ENCODE measurements around the gene CLDN6. TPM values are rescaled to one million over a fixed set of nuclear protein-coding genes. Genes with fewer than 3 reads are reported as not detected.

CLDN6 gene
- total and polyA plus RNA-seq, 2 of the 13 experiments (the other 11 are each of a cell fraction or from before 2014, with no cell fraction given): 5.9 to 7.6 TPM

DNA sequence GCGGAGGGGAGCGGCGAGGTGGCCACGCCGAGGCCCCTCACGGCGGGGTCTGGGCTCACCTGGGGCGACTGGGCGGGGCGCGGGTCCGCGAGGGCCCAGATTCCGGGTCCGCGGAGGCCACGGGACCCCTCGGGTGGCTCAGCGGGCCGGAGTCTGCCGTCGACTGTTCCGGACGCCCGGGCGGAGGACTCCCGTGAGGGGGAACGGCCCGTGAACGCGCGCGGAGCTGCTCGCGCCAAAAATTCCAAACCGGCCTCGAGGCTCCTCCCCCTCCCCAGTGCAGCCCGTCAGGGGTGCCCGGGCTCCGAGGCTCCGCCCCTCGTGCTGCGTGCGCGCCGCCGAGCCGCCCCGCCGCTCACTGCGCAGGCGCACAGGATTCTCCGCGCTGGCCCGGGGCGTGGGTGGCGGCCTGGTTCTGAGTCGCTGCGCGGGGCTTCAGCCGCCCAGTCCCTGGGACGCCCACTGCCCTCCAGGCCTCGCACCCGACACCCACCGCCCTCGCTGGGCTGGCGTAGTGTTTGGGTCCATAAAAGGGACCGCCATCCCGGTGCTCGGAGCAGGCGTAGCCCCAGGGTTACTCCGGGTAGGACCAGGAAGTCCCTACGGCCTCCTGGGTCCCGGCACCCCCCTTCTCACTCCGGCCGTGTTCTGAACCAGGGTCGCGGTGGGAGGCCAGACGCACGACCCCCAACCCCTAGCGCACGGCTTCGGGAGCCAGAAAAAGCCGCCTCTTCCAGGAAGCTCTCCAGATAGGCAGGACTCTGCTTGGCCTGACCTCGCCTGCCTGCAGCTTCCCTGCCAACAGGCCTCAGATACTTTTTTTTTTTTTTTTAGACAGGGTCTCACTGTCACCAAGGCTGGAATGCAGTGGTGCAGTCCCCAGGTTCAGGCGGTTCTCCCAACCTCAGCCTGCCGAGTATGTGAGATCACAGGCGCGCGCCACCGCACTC lies 37.5 kb downstream of the CLDN6 start, which contains the start of gene PKMYT1 (continued):
- TF ChIP-seq, protein P1, sequence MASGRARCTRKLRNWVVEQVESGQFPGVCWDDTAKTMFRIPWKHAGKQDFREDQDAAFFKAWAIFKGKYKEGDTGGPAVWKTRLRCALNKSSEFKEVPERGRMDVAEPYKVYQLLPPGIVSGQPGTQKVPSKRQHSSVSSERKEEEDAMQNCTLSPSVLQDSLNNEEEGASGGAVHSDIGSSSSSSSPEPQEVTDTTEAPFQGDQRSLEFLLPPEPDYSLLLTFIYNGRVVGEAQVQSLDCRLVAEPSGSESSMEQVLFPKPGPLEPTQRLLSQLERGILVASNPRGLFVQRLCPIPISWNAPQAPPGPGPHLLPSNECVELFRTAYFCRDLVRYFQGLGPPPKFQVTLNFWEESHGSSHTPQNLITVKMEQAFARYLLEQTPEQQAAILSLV (CRISPR knock-in tag; IDR thresholded peaks at IDR 0.05; ENCODE audit: borderline replicate concordance): peak; percentile 30; the same call in 1 of the 2 replicates
- TF ChIP-seq, protein P2, sequence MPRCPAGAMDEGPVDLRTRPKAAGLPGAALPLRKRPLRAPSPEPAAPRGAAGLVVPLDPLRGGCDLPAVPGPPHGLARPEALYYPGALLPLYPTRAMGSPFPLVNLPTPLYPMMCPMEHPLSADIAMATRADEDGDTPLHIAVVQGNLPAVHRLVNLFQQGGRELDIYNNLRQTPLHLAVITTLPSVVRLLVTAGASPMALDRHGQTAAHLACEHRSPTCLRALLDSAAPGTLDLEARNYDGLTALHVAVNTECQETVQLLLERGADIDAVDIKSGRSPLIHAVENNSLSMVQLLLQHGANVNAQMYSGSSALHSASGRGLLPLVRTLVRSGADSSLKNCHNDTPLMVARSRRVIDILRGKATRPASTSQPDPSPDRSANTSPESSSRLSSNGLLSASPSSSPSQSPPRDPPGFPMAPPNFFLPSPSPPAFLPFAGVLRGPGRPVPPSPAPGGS (CRISPR knock-in tag; IDR thresholded peaks at IDR 0.05): peak; percentile 83; the same call in 1 of the 2 replicates
- TF ChIP-seq RXRB (CRISPR knock-in tag; IDR thresholded peaks at IDR 0.05; ENCODE audit: borderline replicate concordance) (no peak), REPIN1 (CRISPR knock-in tag; IDR thresholded peaks at IDR 0.05; ENCODE audit: borderline replicate concordance, low read depth) (no peak), ZNF180 (CRISPR knock-in tag; IDR thresholded peaks at IDR 0.05; ENCODE audit: borderline replicate concordance, low read depth) (no peak), SOX5 (CRISPR knock-in tag; IDR thresholded peaks at IDR 0.05; ENCODE audit: borderline replicate concordance) (peak; percentile 19; the same call in 1 of the 2 replicates), MTA3 (CRISPR knock-in tag; IDR thresholded peaks at IDR 0.05) (no peak), ZNF883 (CRISPR knock-in tag; IDR thresholded peaks at IDR 0.05; ENCODE audit: not compliant biosample characterization) (no peak), SP4 (CRISPR knock-in tag; IDR thresholded peaks at IDR 0.05) (peak; percentile 91), ZNF660 (CRISPR knock-in tag; IDR thresholded peaks at IDR 0.05; ENCODE audit: borderline replicate concordance, low read depth) (no peak)
- TF ChIP-seq, protein P3, sequence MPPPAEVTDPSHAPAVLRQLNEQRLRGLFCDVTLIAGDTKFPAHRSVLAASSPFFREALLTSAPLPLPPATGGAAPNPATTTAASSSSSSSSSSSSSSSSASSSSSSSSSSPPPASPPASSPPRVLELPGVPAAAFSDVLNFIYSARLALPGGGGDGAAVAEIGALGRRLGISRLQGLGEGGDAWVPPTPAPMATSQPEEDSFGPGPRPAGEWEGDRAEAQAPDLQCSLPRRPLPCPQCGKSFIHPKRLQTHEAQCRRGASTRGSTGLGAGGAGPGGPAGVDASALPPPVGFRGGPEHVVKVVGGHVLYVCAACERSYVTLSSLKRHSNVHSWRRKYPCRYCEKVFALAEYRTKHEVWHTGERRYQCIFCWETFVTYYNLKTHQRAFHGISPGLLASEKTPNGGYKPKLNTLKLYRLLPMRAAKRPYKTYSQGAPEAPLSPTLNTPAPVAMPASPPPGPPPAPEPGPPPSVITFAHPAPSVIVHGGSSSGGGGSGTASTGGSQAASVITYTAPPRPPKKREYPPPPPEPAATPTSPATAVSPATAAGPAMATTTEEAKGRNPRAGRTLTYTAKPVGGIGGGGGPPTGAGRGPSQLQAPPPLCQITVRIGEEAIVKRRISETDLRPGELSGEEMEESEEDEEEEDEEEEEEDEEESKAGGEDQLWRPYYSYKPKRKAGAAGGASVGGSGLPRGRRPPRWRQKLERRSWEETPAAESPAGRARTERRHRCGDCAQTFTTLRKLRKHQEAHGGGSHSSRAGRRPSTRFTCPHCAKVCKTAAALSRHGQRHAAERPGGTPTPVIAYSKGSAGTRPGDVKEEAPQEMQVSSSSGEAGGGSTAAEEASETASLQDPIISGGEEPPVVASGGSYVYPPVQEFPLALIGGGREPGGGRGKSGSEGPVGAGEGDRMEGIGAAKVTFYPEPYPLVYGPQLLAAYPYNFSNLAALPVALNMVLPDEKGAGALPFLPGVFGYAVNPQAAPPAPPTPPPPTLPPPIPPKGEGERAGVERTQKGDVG (CRISPR knock-in tag; IDR thresholded peaks at IDR 0.05; ENCODE audit: borderline replicate concordance): no peak
- TF ChIP-seq, protein P4, sequence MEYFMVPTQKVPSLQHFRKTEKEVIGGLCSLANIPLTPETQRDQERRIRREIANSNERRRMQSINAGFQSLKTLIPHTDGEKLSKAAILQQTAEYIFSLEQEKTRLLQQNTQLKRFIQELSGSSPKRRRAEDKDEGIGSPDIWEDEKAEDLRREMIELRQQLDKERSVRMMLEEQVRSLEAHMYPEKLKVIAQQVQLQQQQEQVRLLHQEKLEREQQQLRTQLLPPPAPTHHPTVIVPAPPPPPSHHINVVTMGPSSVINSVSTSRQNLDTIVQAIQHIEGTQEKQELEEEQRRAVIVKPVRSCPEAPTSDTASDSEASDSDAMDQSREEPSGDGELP (IDR thresholded peaks at IDR 0.05; ENCODE audit: borderline replicate concordance, low read depth): 0 out of 2 replicates have a peak, but pooled peaks have one; percentile 24
- TF ChIP-seq, protein P5, sequence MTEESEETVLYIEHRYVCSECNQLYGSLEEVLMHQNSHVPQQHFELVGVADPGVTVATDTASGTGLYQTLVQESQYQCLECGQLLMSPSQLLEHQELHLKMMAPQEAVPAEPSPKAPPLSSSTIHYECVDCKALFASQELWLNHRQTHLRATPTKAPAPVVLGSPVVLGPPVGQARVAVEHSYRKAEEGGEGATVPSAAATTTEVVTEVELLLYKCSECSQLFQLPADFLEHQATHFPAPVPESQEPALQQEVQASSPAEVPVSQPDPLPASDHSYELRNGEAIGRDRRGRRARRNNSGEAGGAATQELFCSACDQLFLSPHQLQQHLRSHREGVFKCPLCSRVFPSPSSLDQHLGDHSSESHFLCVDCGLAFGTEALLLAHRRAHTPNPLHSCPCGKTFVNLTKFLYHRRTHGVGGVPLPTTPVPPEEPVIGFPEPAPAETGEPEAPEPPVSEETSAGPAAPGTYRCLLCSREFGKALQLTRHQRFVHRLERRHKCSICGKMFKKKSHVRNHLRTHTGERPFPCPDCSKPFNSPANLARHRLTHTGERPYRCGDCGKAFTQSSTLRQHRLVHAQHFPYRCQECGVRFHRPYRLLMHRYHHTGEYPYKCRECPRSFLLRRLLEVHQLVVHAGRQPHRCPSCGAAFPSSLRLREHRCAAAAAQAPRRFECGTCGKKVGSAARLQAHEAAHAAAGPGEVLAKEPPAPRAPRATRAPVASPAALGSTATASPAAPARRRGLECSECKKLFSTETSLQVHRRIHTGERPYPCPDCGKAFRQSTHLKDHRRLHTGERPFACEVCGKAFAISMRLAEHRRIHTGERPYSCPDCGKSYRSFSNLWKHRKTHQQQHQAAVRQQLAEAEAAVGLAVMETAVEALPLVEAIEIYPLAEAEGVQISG (CRISPR knock-in tag; IDR thresholded peaks at IDR 0.05): peak; percentile 47
- TF ChIP-seq, protein P6, sequence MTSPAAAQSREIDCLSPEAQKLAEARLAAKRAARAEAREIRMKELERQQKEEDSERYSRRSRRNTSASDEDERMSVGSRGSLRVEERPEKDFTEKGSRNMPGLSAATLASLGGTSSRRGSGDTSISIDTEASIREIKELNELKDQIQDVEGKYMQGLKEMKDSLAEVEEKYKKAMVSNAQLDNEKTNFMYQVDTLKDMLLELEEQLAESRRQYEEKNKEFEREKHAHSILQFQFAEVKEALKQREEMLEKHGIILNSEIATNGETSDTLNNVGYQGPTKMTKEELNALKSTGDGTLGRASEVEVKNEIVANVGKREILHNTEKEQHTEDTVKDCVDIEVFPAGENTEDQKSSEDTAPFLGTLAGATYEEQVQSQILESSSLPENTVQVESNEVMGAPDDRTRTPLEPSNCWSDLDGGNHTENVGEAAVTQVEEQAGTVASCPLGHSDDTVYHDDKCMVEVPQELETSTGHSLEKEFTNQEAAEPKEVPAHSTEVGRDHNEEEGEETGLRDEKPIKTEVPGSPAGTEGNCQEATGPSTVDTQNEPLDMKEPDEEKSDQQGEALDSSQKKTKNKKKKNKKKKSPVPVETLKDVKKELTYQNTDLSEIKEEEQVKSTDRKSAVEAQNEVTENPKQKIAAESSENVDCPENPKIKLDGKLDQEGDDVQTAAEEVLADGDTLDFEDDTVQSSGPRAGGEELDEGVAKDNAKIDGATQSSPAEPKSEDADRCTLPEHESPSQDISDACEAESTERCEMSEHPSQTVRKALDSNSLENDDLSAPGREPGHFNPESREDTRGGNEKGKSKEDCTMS (CRISPR knock-in tag; conservative IDR thresholded peaks at IDR 0.05): no peak
